Naive thymus-derived CD4-positive, alpha-beta T cell (primary cell): Measurements from ENCODE around the gene DNAAF1. TPM values are rescaled to one million over a fixed set of nuclear protein-coding genes. Genes with fewer than 3 reads are reported as not detected.

Experiments
- ATAC-seq: fragments of 150-1000 bp; cut with Tn5 transposase; 2 replicates; pipeline ENCODE4 v1.10.0; 2021; ENCODE audit warnings: mild to moderate bottlenecking, moderate library complexity
- CTCF ChIA-PET: fragments of 350-600 bp; sonication (Branson Sonifier 250); formaldehyde crosslinking; loops from one replicate; lab custom pipeline; 2021; ENCODE audit warnings: antibody characterized with exemption; lab: Charles Lee
- POLR2A ChIA-PET: fragments of 350-600 bp; sonication (Branson Sonifier 250); formaldehyde crosslinking; loops from one replicate; lab custom pipeline; 2021; ENCODE audit warnings: antibody characterized with exemption, inconsistent platforms; lab: Charles Lee
- DNase-seq, 9 donors: peaks; one replicate each; pipeline versions ENCODE4 v3.0.0 to v3.0.0-alpha.2; 2020 to 2022; ENCODE audit warnings: mixed read lengths in 1 of 9
- H3K27ac ChIP-seq: one replicate; pipeline ENCODE4 v1.7.0; 2013; ENCODE audit warnings: mild to moderate bottlenecking, low read depth, low read length, moderate library complexity
- H3K27me3 ChIP-seq, 2 donors: one replicate each; pipeline ENCODE4 v1.7.0; 2013; ENCODE audit warnings: low read length in 2 of 2, mild to moderate bottlenecking in 2 of 2, moderate library complexity in 2 of 2; ENCODE audit not compliant: control insufficient read depth in 2 of 2, insufficient read depth in 2 of 2
- H3K36me3 ChIP-seq, 3 experiments: 1 replicate in 2 of 3; 2 replicates in 1 of 3; pipeline ENCODE4 v1.7.0; 2013; ENCODE audit warnings: low read length in 3 of 3, mild to moderate bottlenecking in 3 of 3, moderate library complexity in 1 of 3; ENCODE audit not compliant: insufficient read depth in 3 of 3, control insufficient read depth in 2 of 3
- H3K4me1 ChIP-seq, 2 donors: one replicate each; pipeline ENCODE4 v1.7.0; 2013; ENCODE audit warnings: low read length in 2 of 2, mild to moderate bottlenecking in 2 of 2, moderate library complexity in 1 of 2; ENCODE audit not compliant: control insufficient read depth in 2 of 2, insufficient read depth in 2 of 2
- H3K4me3 ChIP-seq: 2 replicates; pipeline ENCODE4 v1.7.0; 2013; ENCODE audit warnings: mild to moderate bottlenecking, low read length
- H3K9me3 ChIP-seq, 3 experiments: 1 replicate in 2 of 3; 2 replicates in 1 of 3; pipeline ENCODE4 v1.7.0; 2013; ENCODE audit warnings: low read length in 3 of 3; ENCODE audit not compliant: control insufficient read depth in 2 of 3
- H3K27ac Mint-ChIP-seq, 9 donors: one replicate each; pipeline ENCODE4 v1.8.0; 2020 to 2022; ENCODE audit warnings: mixed read lengths in 9 of 9, mild to moderate bottlenecking in 8 of 9, moderate library complexity in 5 of 9, inconsistent platforms in 2 of 9
- H3K27me3 Mint-ChIP-seq, 5 donors: one replicate each; pipeline ENCODE4 v1.8.0; 2021 to 2022; ENCODE audit warnings: mixed read lengths in 5 of 5, mild to moderate bottlenecking in 1 of 5
- H3K36me3 Mint-ChIP-seq, 5 donors: one replicate each; pipeline ENCODE4 v1.8.0; 2020 to 2022; ENCODE audit warnings: mixed read lengths in 5 of 5, mild to moderate bottlenecking in 3 of 5, inconsistent platforms in 1 of 5
- H3K4me1 Mint-ChIP-seq, 7 donors: one replicate each; pipeline ENCODE4 v1.8.0; 2020 to 2022; ENCODE audit warnings: mixed read lengths in 7 of 7, mild to moderate bottlenecking in 3 of 7, inconsistent platforms in 1 of 7
- H3K4me3 Mint-ChIP-seq, 10 donors: one replicate each; pipeline ENCODE4 v1.8.0; 2020 to 2022; ENCODE audit warnings: mild to moderate bottlenecking in 10 of 10, mixed read lengths in 10 of 10, moderate library complexity in 6 of 10, inconsistent platforms in 2 of 10
- H3K9me3 Mint-ChIP-seq, 11 donors: one replicate each; pipeline ENCODE4 v1.8.0; 2020 to 2022; ENCODE audit warnings: mixed read lengths in 11 of 11, mild to moderate bottlenecking in 4 of 11, inconsistent platforms in 1 of 11, moderate library complexity in 1 of 11
- intact Hi-C, 2 donors: fragments of 100-400 bp; cut with micrococcal nuclease; formaldehyde crosslinking; loops; one replicate each; pipeline ENCODE4 v1.15.1; 2023
- polyA plus RNA-seq, 2 donors: library from polyadenylated mRNA; unstranded; fragments of 300-500 nt; fragmentation: Illumina TruSeq; gene quantifications; one replicate each; pipeline ENCODE4 v1.2.3, GENCODE V29; 2021
- total RNA-seq, 6 experiments: library from RNA in 5 of 6; stranded (reverse) in 5 of 6; gene quantifications; 1 replicate in 5 of 6; 2 replicates in 1 of 6; pipeline ENCODE4 v1.2.3 and lab custom pipeline; 2021 to 2026

DNAAF1 gene
- total and polyA plus RNA-seq, 7 experiments from 2014 or later = 0.06 to 2.2 (median 0.38) TPM; not detected in 3

GRCh38 chr16:84105301-84105815 is 39.8 kb upstream of the DNAAF1 start:
- Mint-ChIP-seq H3K27ac (peak overlapping the region in 7 of 9 donors; percentile 6 to 86 (median 65)), H3K4me3 (peak overlapping the region in 5 of 10 donors; percentile 21 to 54 (median 34)), H3K27me3 (no peaks in the 10 kb centered on the region), H3K9me3 (no peaks in the 10 kb centered on the region), H3K4me1 (peaks cover 16 to 80% (median 74%) of the 10 kb centered on the region in 7 donors), H3K36me3 (peaks cover 0 to 32% (median 8%) of the 10 kb centered on the region in 5 donors)
- ATAC-seq = no peak
- intact Hi-C loops = no loop called here
- ChIA-PET CTCF (no interaction called here), POLR2A (interaction anchor here (1.9 kb wide), 1 partner anchor 11 kb away, joined by 6 read pairs; the partner anchor contains the start of gene MBTPS1)
- DNase-seq = no peak
- no peak overlapping the region for H3K4me3 ChIP-seq
- H3K36me3 ChIP-seq = peaks cover 0 to 38% (median 10%) of the 10 kb centered on the region in 3 experiments
- H3K27me3 ChIP-seq = no peaks in the 10 kb centered on the region
- H3K9me3 ChIP-seq = no peaks in the 10 kb centered on the region
- H3K4me1 ChIP-seq = peaks cover 0 to 4% of the 10 kb centered on the region in 2 donors
- H3K27ac ChIP-seq = no peak overlapping the region

- peaks cover 0 to 4% of the 10 kb centered on the region in 2 donors for H3K4me1 ChIP-seq
- no peak overlapping the region for H3K4me3 ChIP-seq
- ATAC-seq = no peak
- H3K36me3 ChIP-seq = peaks cover 0 to 34% (median 10%) of the 10 kb centered on the region in 3 experiments
- Mint-ChIP-seq H3K36me3 (peaks cover 0 to 39% (median 8%) of the 10 kb centered on the region in 5 donors), H3K4me3 (peak overlapping the region in 4 of 10 donors; percentile 7 to 44 (median 22)), H3K27me3 (no peaks in the 10 kb centered on the region), H3K27ac (peak overlapping the region in 5 of 9 donors; percentile 23 to 65 (median 41)), H3K9me3 (no peaks in the 10 kb centered on the region), H3K4me1 (peaks cover 21 to 88% (median 81%) of the 10 kb centered on the region in 7 donors)
- H3K27me3 ChIP-seq = no peaks in the 10 kb centered on the region
- peak overlapping the region; percentile 9 for H3K27ac ChIP-seq
- ChIA-PET CTCF (interaction anchor here (0.5 kb wide), 1 partner anchor 126 kb away, joined by 3 read pairs; no protein-coding TSS in a partner anchor), POLR2A (interaction anchor here (1.9 kb wide), 1 partner anchor 11 kb away, joined by 6 read pairs; the partner anchor contains the start of gene MBTPS1)
- DNase-seq = no peak
- H3K9me3 ChIP-seq = no peaks in the 10 kb centered on the region
- intact Hi-C loops = no loop called here
Observed at GRCh38 chr16:84105948-84106740, 39.0 kb upstream of the DNAAF1 start.

DNA sequence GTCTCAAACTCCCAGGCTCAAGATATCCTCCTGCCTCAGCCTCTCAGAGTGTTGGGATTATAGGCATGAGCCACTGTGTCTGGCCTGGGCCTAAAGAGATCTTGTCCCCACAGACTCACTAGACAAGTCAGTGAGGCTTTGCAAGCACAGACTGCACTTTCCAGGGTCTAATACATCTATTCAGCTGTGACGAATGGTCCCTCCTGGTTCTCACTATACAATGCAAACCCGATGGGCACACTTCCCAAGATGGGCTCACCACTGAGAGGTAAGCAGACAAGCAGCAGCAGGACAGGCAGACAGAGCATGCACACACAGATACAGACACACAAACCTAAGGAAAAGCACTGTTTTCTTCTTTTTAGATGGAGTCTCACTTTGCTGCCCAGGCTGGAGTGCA is 37.2 kb upstream of the DNAAF1 start:
- Mint-ChIP-seq H3K4me1 (peaks cover 17 to 80% (median 74%) of the 10 kb centered on the region in 7 donors), H3K27ac (no peak overlapping the region), H3K4me3 (peak overlapping the region in 2 of 10 donors; percentile 37 to 63), H3K36me3 (peaks cover 0 to 34% (median 4%) of the 10 kb centered on the region in 5 donors), H3K9me3 (no peaks in the 10 kb centered on the region), H3K27me3 (no peaks in the 10 kb centered on the region)
- Histone ChIP-seq H3K36me3 (peaks cover 0 to 28% (median 10%) of the 10 kb centered on the region in 3 experiments), H3K4me1 (peaks cover 0 to 4% of the 10 kb centered on the region in 2 donors), H3K9me3 (no peaks in the 10 kb centered on the region), H3K27me3 (no peaks in the 10 kb centered on the region), H3K4me3 (no peak overlapping the region), H3K27ac (no peak overlapping the region)
- no peak for ATAC-seq
- POLR2A ChIA-PET = interaction anchor here (0.6 kb wide), 1 partner anchor 73 kb away, joined by 4 read pairs; no protein-coding TSS in a partner anchor
- no peak for DNase-seq
- intact Hi-C loops = no loop called here
- CTCF ChIA-PET = no interaction called here

DNA sequence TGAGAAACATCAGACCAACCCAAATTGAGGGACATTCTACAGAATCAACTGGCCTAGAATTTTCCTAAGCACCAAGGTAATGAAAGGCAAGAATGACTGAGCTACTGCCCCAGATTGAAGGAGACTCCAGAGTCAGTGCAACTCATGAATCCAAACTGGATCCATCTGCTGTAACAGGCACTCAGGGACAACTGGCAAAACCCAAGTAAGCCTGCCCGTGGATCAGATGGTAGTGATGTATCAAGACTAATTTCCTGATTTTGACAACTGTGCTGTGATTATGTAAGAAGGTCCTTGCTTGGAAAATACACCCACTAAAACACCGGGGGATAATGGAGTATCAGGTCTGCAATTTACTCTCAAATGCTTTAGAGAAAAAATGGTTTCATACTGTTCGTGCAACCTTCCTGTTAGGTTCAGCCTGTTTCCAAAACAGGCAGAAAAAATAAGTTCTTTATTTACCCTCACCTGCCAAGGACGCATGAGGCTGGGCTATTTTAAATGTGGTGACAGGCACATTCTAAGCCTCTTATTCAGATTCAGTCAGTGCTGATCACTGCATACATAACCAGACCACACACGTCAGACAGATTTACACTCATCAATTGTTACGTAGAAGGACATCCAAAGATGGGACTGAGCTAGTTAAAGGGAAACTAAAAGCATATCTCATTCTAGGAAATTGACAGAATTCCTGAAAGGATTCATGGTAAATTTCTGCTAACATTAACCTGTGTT is 35.3 kb upstream of the DNAAF1 start:
- intact Hi-C loops = loop anchor here in 1 of 2 donors (10.0 kb wide), 1 partner anchor 395 kb away; the partner anchor contains the start of gene MEAK7
- Histone ChIP-seq H3K36me3 (peaks cover 0 to 28% (median 10%) of the 10 kb centered on the region in 3 experiments), H3K27ac (no peak overlapping the region), H3K9me3 (no peaks in the 10 kb centered on the region), H3K4me3 (no peak overlapping the region), H3K4me1 (peaks cover 0 to 3% of the 10 kb centered on the region in 2 donors), H3K27me3 (no peaks in the 10 kb centered on the region)
- DNase-seq = no peak
- ChIA-PET CTCF (no interaction called here), POLR2A (interaction anchor here (0.6 kb wide), 1 partner anchor 12 kb away, joined by 4 read pairs; no protein-coding TSS in a partner anchor)
- Mint-ChIP-seq H3K27ac (peak overlapping the region in 2 of 9 donors; percentile 5 to 43), H3K36me3 (peaks cover 0 to 34% (median 6%) of the 10 kb centered on the region in 5 donors), H3K4me3 (peak overlapping the region in 4 of 10 donors; percentile 5 to 39 (median 30)), H3K4me1 (peaks cover 21 to 77% (median 68%) of the 10 kb centered on the region in 7 donors), H3K9me3 (no peaks in the 10 kb centered on the region), H3K27me3 (no peaks in the 10 kb centered on the region)
- ATAC-seq = no peak

- Histone ChIP-seq H3K4me3 (no peak overlapping the region), H3K27ac (no peak overlapping the region), H3K27me3 (no peaks in the 10 kb centered on the region), H3K9me3 (no peaks in the 10 kb centered on the region), H3K36me3 (peaks cover 0 to 23% (median 10%) of the 10 kb centered on the region in 3 experiments), H3K4me1 (peaks cover 7 to 9% of the 10 kb centered on the region in 2 donors)
- Mint-ChIP-seq H3K27me3 (no peaks in the 10 kb centered on the region), H3K4me3 (peak overlapping the region in 5 of 10 donors; percentile 32 to 56 (median 32)), H3K4me1 (peaks cover 22 to 79% (median 68%) of the 10 kb centered on the region in 7 donors), H3K9me3 (no peaks in the 10 kb centered on the region), H3K36me3 (peaks cover 0 to 29% (median 4%) of the 10 kb centered on the region in 5 donors), H3K27ac (peak overlapping the region in 1 of 9 donors; percentile 31)
- DNase-seq (no peak), ATAC-seq (no peak)
- POLR2A ChIA-PET = interaction anchor here (0.7 kb wide), 1 partner anchor 11 kb away, joined by 3 read pairs; no protein-coding TSS in a partner anchor
- intact Hi-C loops = loop anchor here in 1 of 2 donors (10.0 kb wide), 1 partner anchor 394 kb away; the partner anchor contains the start of gene MEAK7
- CTCF ChIA-PET = no interaction called here
Observed at GRCh38 chr16:84110527-84110926, 34.6 kb upstream of the DNAAF1 start.

DNA sequence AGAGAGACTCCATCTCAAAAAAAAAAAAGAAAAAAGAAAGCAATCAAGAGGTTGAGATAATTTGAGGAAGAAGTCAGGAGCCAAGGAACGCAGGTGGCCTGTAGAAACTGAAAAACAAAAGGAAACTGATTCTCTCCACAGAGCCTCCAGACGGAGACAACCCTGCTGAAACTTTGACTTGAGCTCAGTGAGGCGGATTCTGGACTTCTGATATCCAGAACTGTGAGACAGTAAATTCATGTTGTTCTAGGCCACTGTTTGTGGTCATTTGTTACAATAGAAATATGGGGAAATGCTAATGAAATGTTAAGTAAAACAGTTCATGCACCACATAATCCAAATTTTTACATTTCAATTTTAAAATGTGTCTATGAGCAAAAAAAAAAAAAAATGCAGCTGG is 33.6 kb upstream of the DNAAF1 start:
- Mint-ChIP-seq H3K4me1 (peaks cover 20 to 77% (median 63%) of the 10 kb centered on the region in 7 donors), H3K4me3 (peak overlapping the region in 3 of 10 donors; percentile 32 to 56 (median 32)), H3K27me3 (no peaks in the 10 kb centered on the region), H3K36me3 (peaks cover 0 to 25% (median 3%) of the 10 kb centered on the region in 5 donors), H3K27ac (peak overlapping the region in 1 of 9 donors; percentile 67), H3K9me3 (no peaks in the 10 kb centered on the region)
- intact Hi-C loops = loop anchor here in 1 of 2 donors (10.0 kb wide), 1 partner anchor 393 kb away; the partner anchor contains the start of gene MEAK7
- CTCF ChIA-PET = no interaction called here
- peaks cover 12 to 14% of the 10 kb centered on the region in 2 donors for H3K4me1 ChIP-seq
- H3K4me3 ChIP-seq = no peak overlapping the region
- DNase-seq (no peak), ATAC-seq (no peak)
- H3K9me3 ChIP-seq = no peaks in the 10 kb centered on the region
- no peak overlapping the region for H3K27ac ChIP-seq
- no peaks in the 10 kb centered on the region for H3K27me3 ChIP-seq
- peaks cover 0 to 19% (median 10%) of the 10 kb centered on the region in 3 experiments for H3K36me3 ChIP-seq
- POLR2A ChIA-PET = no interaction called here
